HFF-Myc (cell line): ENCODE measurements around the gene MAPRE2.

ENCODE experiments used
- DNase-seq: peaks from one replicate; pipeline ENCODE4 v3.0.0-alpha.2; 2011; ENCODE audit warnings: low read depth; ENCODE audit errors: extremely low read depth
- H3K4me3 ChIP-seq: replicated peaks from 2 replicates; pipeline ENCODE4 v1.5.1; 2011; ENCODE audit warnings: low read depth, mild to moderate bottlenecking, control low read depth, low read length
- CTCF ChIP-seq: IDR thresholded peaks from 2 replicates; pipeline ENCODE4 v1.5.1; 2012; ENCODE audit warnings: mild to moderate bottlenecking, low read depth, low read length, control low read depth; ENCODE audit errors: missing control alignments

The MAPRE2 gene

GRCh38 chr18:35114305-35114704, 73.1 kb downstream of the MAPRE2 start:
- no peak for TF ChIP-seq CTCF
- no peak for DNase-seq
- no peak overlapping the region for H3K4me3 ChIP-seq

DNA sequence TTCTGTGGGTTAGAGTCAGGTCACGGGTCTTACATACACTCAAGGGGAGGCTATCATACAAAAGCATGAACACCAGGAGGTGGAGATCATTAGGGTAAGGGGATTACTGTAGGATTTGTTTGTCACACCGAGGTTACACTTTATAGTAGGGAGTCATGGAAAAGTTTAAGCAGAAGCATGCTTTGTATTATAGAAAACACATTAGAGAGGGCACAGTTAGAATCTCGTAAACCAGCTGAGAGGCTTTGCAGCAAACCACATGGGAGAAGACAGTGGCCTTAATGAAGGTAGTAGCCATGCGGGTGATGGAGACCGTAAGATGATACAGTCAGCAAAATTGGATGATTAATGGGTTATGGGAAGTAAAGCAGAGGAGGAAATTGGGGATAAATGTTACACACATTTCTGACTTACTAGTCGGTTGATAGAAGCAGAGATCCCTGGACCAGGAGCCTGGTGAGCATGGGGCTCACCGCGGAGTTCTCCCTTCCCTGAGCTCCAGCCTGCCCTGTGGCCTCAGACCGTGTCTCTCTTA, 75.6 kb downstream of the MAPRE2 start:
- TF ChIP-seq CTCF: no peak
- DNase-seq: no peak
- H3K4me3 ChIP-seq: no peak overlapping the region

GRCh38 chr18:35117372-35117771, 76.2 kb downstream of the MAPRE2 start:
- TF ChIP-seq CTCF: no peak
- no peak for DNase-seq

GRCh38 chr18:35117951-35118411, 76.8 kb downstream of the MAPRE2 start:
- no peak overlapping the region for H3K4me3 ChIP-seq
- no peak for TF ChIP-seq CTCF
- DNase-seq: no peak

More at GRCh38 chr18:35117372-35117771, 76.2 kb downstream of the MAPRE2 start:
- no peak overlapping the region for H3K4me3 ChIP-seq

GRCh38 chr18:35118641-35119040, 77.4 kb downstream of the MAPRE2 start:
- no peak overlapping the region for H3K4me3 ChIP-seq
- no peak for TF ChIP-seq CTCF
- DNase-seq: no peak

GRCh38 chr18:35121038-35121437, 79.8 kb downstream of the MAPRE2 start:
- TF ChIP-seq CTCF: no peak
- no peak for DNase-seq
- H3K4me3 ChIP-seq: no peak overlapping the region

GRCh38 chr18:35121531-35121930, 80.3 kb downstream of the MAPRE2 start:
- H3K4me3 ChIP-seq: no peak overlapping the region
- DNase-seq: no peak
- TF ChIP-seq CTCF: no peak
